Lower lobe of right lung (tissue), 2 donors: ENCODE measurements around the gene ZNRF3. TPM values are rescaled to one million over a fixed set of nuclear protein-coding genes. Genes with fewer than 3 reads are reported as not detected.

ENCODE experiments used
- ATAC-seq, 2 donors: fragments of 200-7000 bp; cut with Tn5 transposase; one replicate each; pipeline ENCODE4 v1.9.1; 2020 to 2022; ENCODE audit warnings: mild to moderate bottlenecking in 2 of 2, moderate library complexity in 2 of 2
- DNase-seq: peaks from one replicate; pipeline ENCODE4 v3.0.0-alpha.2; 2020
- H3K27ac ChIP-seq: fragments of 200-600 bp; one replicate; pipeline ENCODE4 v1.8.0; 2022
- H3K27me3 ChIP-seq: fragments of 200-600 bp; one replicate; pipeline ENCODE4 v1.8.0; 2022; ENCODE audit warnings: low read depth
- H3K36me3 ChIP-seq: fragments of 200-600 bp; one replicate; pipeline ENCODE4 v1.8.0; 2022; ENCODE audit warnings: mild to moderate bottlenecking
- H3K4me1 ChIP-seq: fragments of 200-600 bp; one replicate; pipeline ENCODE4 v1.8.0; 2022
- H3K4me3 ChIP-seq: fragments of 200-600 bp; one replicate; pipeline ENCODE4 v1.8.0; 2022; ENCODE audit warnings: mild to moderate bottlenecking
- H3K9me3 ChIP-seq: fragments of 200-600 bp; one replicate; pipeline ENCODE4 v1.8.0; 2022
- CTCF ChIP-seq: fragments of 200-600 bp; IDR thresholded peaks from one replicate; pipeline ENCODE4 v1.8.0; 2022; ENCODE audit warnings: antibody characterized with exemption, mild to moderate bottlenecking
- intact Hi-C: fragments of 100-400 bp; cut with DNase I; formaldehyde crosslinking; loops from one replicate; pipeline ENCODE4 v1.11.0; 2022
- total RNA-seq: library from RNA; stranded (reverse); fragmentation: NEBNext Ultra II Directional; extraction: Animal tissue kit (Norgen Biotek cat#: 25700); gene quantifications from one replicate; pipeline ENCODE4 v1.2.1, GENCODE V29; 2021
- donor health status: DM: no; HTN: yes; CAD: no; lungs with severe emphysema.

The ZNRF3 gene
- total RNA-seq, 1 donor from 2014 or later: 11.3 TPM

- intact Hi-C loops: no loop called here
- Histone ChIP-seq H3K9me3 (no peaks in the 10 kb centered on the region), H3K27ac (peak overlapping the region; percentile 47), H3K27me3 (no peaks in the 10 kb centered on the region), H3K36me3 (peaks cover 8% of the 10 kb centered on the region), H3K4me3 (no peak overlapping the region), H3K4me1 (peaks cover 68% of the 10 kb centered on the region)
- no peak for DNase-seq
- no peak for ATAC-seq
- TF ChIP-seq CTCF: no peak
These were observed 101.2 kb downstream of the ZNRF3 start for GRCh38 chr22:28984482-28985158.

GRCh38 chr22:28985581-28986290 is 102.4 kb downstream of the ZNRF3 start:
- TF ChIP-seq CTCF: no peak
- intact Hi-C loops: no loop called here
- Histone ChIP-seq H3K9me3 (no peaks in the 10 kb centered on the region), H3K27ac (no peak overlapping the region), H3K4me3 (no peak overlapping the region), H3K4me1 (peaks cover 62% of the 10 kb centered on the region), H3K36me3 (peaks cover 8% of the 10 kb centered on the region), H3K27me3 (no peaks in the 10 kb centered on the region)
- no peak for ATAC-seq
- no peak for DNase-seq

GRCh38 chr22:28986366-28986765 is 103.0 kb downstream of the ZNRF3 start:
- Histone ChIP-seq H3K36me3 (peaks cover 8% of the 10 kb centered on the region), H3K4me1 (peaks cover 59% of the 10 kb centered on the region), H3K9me3 (no peaks in the 10 kb centered on the region), H3K27me3 (no peaks in the 10 kb centered on the region), H3K27ac (no peak overlapping the region), H3K4me3 (no peak overlapping the region)
- TF ChIP-seq CTCF: no peak
- no peak for DNase-seq
- intact Hi-C loops: no loop called here
- ATAC-seq: peak in 1 of 2 donors; percentile 5

GRCh38 chr22:28988457-28988856 is 105.1 kb downstream of the ZNRF3 start:
- Histone ChIP-seq H3K27ac (peak overlapping the region; percentile 5), H3K36me3 (peaks cover 8% of the 10 kb centered on the region), H3K27me3 (no peaks in the 10 kb centered on the region), H3K4me3 (no peak overlapping the region), H3K4me1 (peaks cover 48% of the 10 kb centered on the region), H3K9me3 (no peaks in the 10 kb centered on the region)
- ATAC-seq (peak; percentile 55 to 59), DNase-seq (no peak)
- no peak for TF ChIP-seq CTCF
- intact Hi-C loops: no loop called here

- TF ChIP-seq CTCF: no peak
- H3K36me3 ChIP-seq: peaks cover 8% of the 10 kb centered on the region
- H3K4me3 ChIP-seq: no peak overlapping the region
- H3K4me1 ChIP-seq: peaks cover 42% of the 10 kb centered on the region
- DNase-seq (no peak), ATAC-seq (no peak)
- intact Hi-C loops: no loop called here
- peak overlapping the region; percentile 5 for H3K27ac ChIP-seq
- H3K27me3 ChIP-seq: no peaks in the 10 kb centered on the region
- no peaks in the 10 kb centered on the region for H3K9me3 ChIP-seq
These were observed 105.7 kb downstream of the ZNRF3 start for GRCh38 chr22:28989035-28989464.
